Measurements from ENCODE around the gene KMT2E. TPM values are rescaled to one million over a fixed set of nuclear protein-coding genes. Genes with fewer than 3 reads are reported as not detected.

KMT2E gene
- total and polyA plus RNA-seq, 2 donors (not counting 3 experiments of a cell fraction or from before 2014, with no cell fraction given): 19.0 to 74.8 TPM

GRCh38 chr7:105088456-105088855 lies 74.5 kb downstream of the KMT2E start:
- H3K79me2 ChIP-seq (ENCODE audit: control insufficient read depth, insufficient read depth, low read length): peaks cover 8% of the 10 kb centered on the region
- DNase-seq (ENCODE audit: low read depth, low spot score): no peak
- H3K36me3 ChIP-seq (ENCODE audit: control insufficient read depth in 2 of 2, extremely low read depth in 1 of 2, insufficient read depth in 2 of 2, low read length in 2 of 2): peaks cover 7 to 11% of the 10 kb centered on the region in 2 experiments
- ChIA-PET POLR2A (no interaction called here), CTCF (interaction anchor here (1.5 kb wide), 1 partner anchor 12 kb away, joined by 3 read pairs; no protein-coding TSS in a partner anchor)
- H3K9me1 ChIP-seq (replicated peaks; ENCODE audit: control insufficient read depth, extremely low read depth, insufficient read depth, low read length): no peaks in the 10 kb centered on the region
- no peak overlapping the region for H3K27ac ChIP-seq (ENCODE audit: insufficient read depth, low read depth, low read length)
- no TSS peak for BruUV-seq (replicated peaks)
- no peaks in the 10 kb centered on the region for H3K9me3 ChIP-seq (replicated peaks; ENCODE audit: control insufficient read depth, insufficient read depth, low read length)
- no peak overlapping the region for H2AFZ ChIP-seq (ENCODE audit: low read depth, low read length)
- no peak for FAIRE-seq
- no peak overlapping the region for H3K4me3 ChIP-seq (replicated peaks in 1 of 3; ENCODE audit: insufficient read depth in 1 of 3, low read depth in 1 of 3, low read length in 3 of 3)
- TF ChIP-seq GATA2 (IDR thresholded peaks at IDR 0.05; ENCODE audit: insufficient read depth, insufficient read length, low read depth, low read length) (no peak), POLR2AphosphoS5 (IDR thresholded peaks at IDR 0.05; ENCODE audit: insufficient read depth, low read depth, low read length) (no peak), POLR2A (IDR thresholded peaks at IDR 0.05; ENCODE audit: low read depth, low read length) (no peak), EZH2 (IDR thresholded peaks at IDR 0.05; ENCODE audit: borderline replicate concordance, low read depth, low read length, severe bottlenecking) (no peak), MYC (IDR thresholded peaks at IDR 0.05; ENCODE audit: low read depth, low read length) (no peak), JUN (IDR thresholded peaks at IDR 0.05; ENCODE audit: borderline replicate concordance, insufficient read depth, insufficient read length, low read depth) (no peak), FOS (IDR thresholded peaks at IDR 0.05; ENCODE audit: borderline replicate concordance, insufficient read depth, low read length) (no peak), MAX (IDR thresholded peaks at IDR 0.05; ENCODE audit: insufficient read depth, insufficient read length) (no peak), CTCF (IDR thresholded peaks at IDR 0.05; ENCODE audit: extremely low read depth in 1 of 2, insufficient read depth in 1 of 2, low read depth in 1 of 2, low read length in 2 of 2) (no peak)
- intact Hi-C loops (cut with micrococcal nuclease): no loop called here
- H3K27me3 ChIP-seq (ENCODE audit: control insufficient read depth in 2 of 2, insufficient read depth in 2 of 2, low read length in 2 of 2): no peaks in the 10 kb centered on the region
- no peak overlapping the region for H3K9ac ChIP-seq (replicated peaks; ENCODE audit: extremely low read depth, insufficient read depth, low read length)
- dilution Hi-C loops (cut with MboI; ENCODE audit: extremely low pct_ligation_motif_present, low sequenced_read_pairs): no loop called here
- H4K20me1 ChIP-seq (replicated peaks; ENCODE audit: control insufficient read depth, extremely low read depth, insufficient read depth, low read length): no peaks in the 10 kb centered on the region
- no peaks in the 10 kb centered on the region for H3K4me1 ChIP-seq (ENCODE audit: control insufficient read depth, extremely low read depth, insufficient read depth, low read length)
- no peak overlapping the region for H3K4me2 ChIP-seq (ENCODE audit: insufficient read depth, low read length)

Data from endothelial cell of umbilical vein (primary cell).